ENCODE data around the gene ENPEP. TPM values are rescaled to one million over a fixed set of nuclear protein-coding genes. Genes with fewer than 3 reads are reported as not detected.

Gene ENPEP
- total and polyA plus RNA-seq, 10 of the 15 experiments (the other 5 are each of a cell fraction or from before 2014, with no cell fraction given) = 0.03 TPM; not detected in 9

GRCh38 chr4:110602061-110602460 lies 126.1 kb downstream of the ENPEP start:
- SMC1A ChIA-PET (ENCODE audit: uncharacterized antibody, unreplicated experiment) = no interaction called here
- ATAC-seq = no peak
- Histone ChIP-seq H2AFZ (ENCODE audit: control insufficient read depth, low read depth, low read length) (no peak overlapping the region), H3K4me3 (no peak overlapping the region), H3K9ac (ENCODE audit: control insufficient read depth, insufficient read depth, low read length) (no peak overlapping the region), H3K4me1 (ENCODE audit: control insufficient read depth, insufficient read depth, low read length) (no peaks in the 10 kb centered on the region), H3K27ac (ENCODE audit: control insufficient read depth, insufficient read depth) (no peak overlapping the region), H3K4me2 (ENCODE audit: control insufficient read depth, insufficient read depth) (no peak overlapping the region), H3K27me3 (replicated peaks in 1 of 2; ENCODE audit: control insufficient read depth in 2 of 2, insufficient read depth in 2 of 2, low read length in 1 of 2) (no peaks in the 10 kb centered on the region), H3K36me3 (ENCODE audit: control insufficient read depth in 2 of 2, insufficient read depth in 2 of 2, low read length in 1 of 2) (no peaks in the 10 kb centered on the region), H3K79me2 (ENCODE audit: control insufficient read depth, insufficient read depth, low read length) (no peaks in the 10 kb centered on the region), H4K20me1 (ENCODE audit: control insufficient read depth, insufficient read depth) (no peaks in the 10 kb centered on the region), H3K9me3 (replicated peaks; ENCODE audit: control insufficient read depth, insufficient read depth, low read length) (no peaks in the 10 kb centered on the region)
- TF ChIP-seq USF2 (IDR thresholded peaks at IDR 0.05; ENCODE audit: borderline replicate concordance, low read depth, low read length) = no peak
- no peak for TF ChIP-seq ZNF274 (IDR thresholded peaks at IDR 0.05; ENCODE audit: insufficient read depth, insufficient read length)
- TF ChIP-seq SUPT20H (IDR thresholded peaks at IDR 0.05; ENCODE audit: borderline replicate concordance, control insufficient read depth, low read depth, low read length) = no peak
- no peak for TF ChIP-seq NR2C2 (IDR thresholded peaks at IDR 0.05; ENCODE audit: borderline replicate concordance, control insufficient read depth, insufficient read length, low read depth)
- TF ChIP-seq SUZ12 (IDR thresholded peaks at IDR 0.05; ENCODE audit: unreplicated experiment) = no peak
- no peak for TF ChIP-seq ATF3 (IDR thresholded peaks at IDR 0.05; ENCODE audit: borderline replicate concordance, extremely low read depth, low read depth, low read length)
- TF ChIP-seq JUND (IDR thresholded peaks at IDR 0.05; ENCODE audit: low read depth, low read length) = no peak
- TF ChIP-seq PAX5 (IDR thresholded peaks at IDR 0.05; ENCODE audit: borderline replicate concordance, low read depth, low read length) = no peak
- TF ChIP-seq ZZZ3 (IDR thresholded peaks at IDR 0.05; ENCODE audit: control insufficient read depth, insufficient read length, low read depth) = no peak
- no peak for TF ChIP-seq MLLT1 (IDR thresholded peaks at IDR 0.05)
- TF ChIP-seq CREM (IDR thresholded peaks at IDR 0.05; ENCODE audit: low read depth) = no peak
- TF ChIP-seq SMAD1 (IDR thresholded peaks at IDR 0.05; ENCODE audit: low read depth, partially characterized antibody) = no peak
- TF ChIP-seq GABPA (IDR thresholded peaks at IDR 0.05; ENCODE audit: low read depth) = no peak
- intact Hi-C loops (cut with micrococcal nuclease; ENCODE audit: unreplicated experiment) (no loop called here), in situ Hi-C loops (cut with MboI) (no loop called here)
- no peak for FAIRE-seq
- no peak for DNase-seq (ENCODE audit: low read depth, low spot score)
- no TSS peak for BruUV-seq (replicated peaks)
- POLR2A ChIA-PET = no interaction called here
- RAD21 ChIA-PET (ENCODE audit: unreplicated experiment) = no interaction called here
- CTCF ChIA-PET = no interaction called here
- 46% methylated on average over 2 of the region's 2 CpGs for WGBS (ENCODE audit: insufficient coverage, insufficient replicate concordance, low lambda C conversion rate, missing lambda C conversion rate)

Data from GM12878 (cell line).